Esophagus (tissue), 2 donors: ENCODE results near the gene NNAT. TPM values are rescaled to one million over a fixed set of nuclear protein-coding genes. Genes with fewer than 3 reads are reported as not detected.

Experiments used
- H3K27ac ChIP-seq, 2 donors: one replicate each; pipeline ENCODE4 v1.5.1; 2013; ENCODE audit warnings: low read depth in 2 of 2, mild to moderate bottlenecking in 2 of 2, inconsistent platforms in 1 of 2, low read length in 1 of 2, moderate library complexity in 1 of 2
- H3K27me3 ChIP-seq, 2 donors: one replicate each; pipeline ENCODE4 v1.6.1; 2013; ENCODE audit warnings: low read length in 2 of 2, control low read depth in 1 of 2, mild to moderate bottlenecking in 1 of 2; ENCODE audit not compliant: insufficient read depth in 2 of 2, control insufficient read depth in 1 of 2
- H3K36me3 ChIP-seq, 2 donors: one replicate each; pipeline ENCODE4 v1.6.1; 2013; ENCODE audit warnings: low read length in 1 of 2; ENCODE audit not compliant: control insufficient read depth in 2 of 2, insufficient read depth in 2 of 2
- H3K4me1 ChIP-seq, 2 donors: one replicate each; pipeline ENCODE4 v1.6.1; 2013; ENCODE audit warnings: low read length in 1 of 2; ENCODE audit not compliant: control insufficient read depth in 2 of 2, insufficient read depth in 2 of 2
- H3K4me3 ChIP-seq, 2 donors: one replicate each; pipeline ENCODE4 v1.5.1; 2013; ENCODE audit warnings: low read length in 2 of 2, mild to moderate bottlenecking in 2 of 2, low read depth in 1 of 2, moderate library complexity in 1 of 2
- H3K9me3 ChIP-seq, 2 donors: one replicate each; pipeline ENCODE4 v1.6.1; 2013; ENCODE audit warnings: mild to moderate bottlenecking in 2 of 2, low read depth in 1 of 2, low read length in 1 of 2, moderate library complexity in 1 of 2; ENCODE audit not compliant: control insufficient read depth in 2 of 2, insufficient read depth in 1 of 2
- WGBS, 2 donors: extraction: QIAGEN DNeasy Blood & Tissue Kit; methylation state at CpG; one replicate each; pipeline ENCODE4 v1.1.7; 2013; 5-methylcytosine and 5-hydroxymethylcytosine counted together
- polyA plus RNA-seq, 2 donors: library from polyadenylated mRNA; stranded (reverse); fragments of 200-250 nt; gene quantifications; one replicate each; pipeline ENCODE4 v1.2.3, GENCODE V29; 2013
- donor health status: healthy with polysubstance abuse.
- donor health status: Bipolar disorder and iron deficiency.

Gene NNAT
- polyA plus RNA-seq, 2 donors: 2.5 to 3.8 TPM

DNA sequence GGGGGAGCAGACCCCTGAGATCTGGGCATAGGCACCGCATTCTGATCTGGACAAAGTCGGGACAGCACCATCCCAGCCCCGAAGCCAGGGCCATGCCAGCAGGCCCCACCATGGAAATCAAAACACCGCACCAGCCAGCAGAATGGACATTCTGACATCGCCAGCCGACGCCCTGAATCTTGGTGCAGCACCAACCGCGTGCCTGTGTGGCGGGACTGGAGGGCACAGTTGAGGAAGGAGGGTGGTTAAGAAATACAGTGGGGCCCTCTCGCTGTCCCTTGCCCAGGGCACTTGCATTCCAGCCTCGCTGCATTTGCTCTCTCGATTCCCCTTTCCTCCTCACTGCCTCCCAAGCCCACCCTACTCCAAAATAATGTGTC lies 2.0 kb downstream of the NNAT start:
- H3K36me3 ChIP-seq: peaks cover 0 to 15% of the 10 kb centered on the region in 2 donors
- WGBS, 2 donors: 47 to 76% methylated on average over 13 of the region's 13 CpGs
- H3K4me3 ChIP-seq: no peak overlapping the region
- peaks cover 18 to 25% of the 10 kb centered on the region in 2 donors for H3K4me1 ChIP-seq
- H3K27ac ChIP-seq: peak overlapping the region in 1 of 2 donors; percentile 45
- H3K9me3 ChIP-seq: no peaks in the 10 kb centered on the region
- no peaks in the 10 kb centered on the region for H3K27me3 ChIP-seq

DNA sequence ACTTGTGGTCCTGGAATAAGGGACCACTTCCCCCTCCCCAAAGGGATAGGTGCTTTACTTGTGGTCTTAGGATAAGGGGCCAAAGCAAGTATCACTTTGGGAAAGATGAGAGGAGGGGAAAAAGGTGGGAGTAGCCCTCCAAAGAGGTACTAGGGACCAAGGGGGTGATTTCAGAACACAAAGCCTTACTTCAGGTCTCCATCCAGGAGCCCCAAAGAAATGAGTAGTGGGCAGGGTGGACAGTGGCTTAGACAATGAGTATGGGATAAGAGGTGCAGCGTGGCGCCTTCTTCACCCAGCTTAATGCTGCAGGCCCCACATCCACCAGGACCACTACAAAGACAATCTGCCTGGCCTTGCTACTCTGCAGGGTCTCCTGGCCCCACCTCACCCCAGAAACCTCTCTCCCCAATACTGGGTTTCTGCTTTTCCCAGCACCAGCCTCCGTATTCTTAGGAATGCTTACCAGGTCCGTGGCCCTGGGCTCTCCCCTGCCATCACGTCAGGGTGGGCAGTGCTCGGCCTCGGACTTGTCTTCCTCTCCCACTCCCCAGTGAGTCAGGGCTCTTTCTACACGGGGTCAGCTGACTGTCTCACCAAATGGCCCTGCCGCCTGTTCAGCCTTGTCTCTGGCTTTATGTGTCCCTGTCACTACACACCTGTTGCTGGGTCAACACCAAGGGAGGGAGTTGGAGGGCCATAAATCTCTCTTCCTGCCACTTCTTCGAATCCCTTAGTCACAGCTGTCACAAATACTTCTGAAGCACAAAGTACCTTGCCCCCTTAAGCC lies 3.1 kb downstream of the NNAT start:
- H3K9me3 ChIP-seq: no peaks in the 10 kb centered on the region
- H3K4me3 ChIP-seq: no peak overlapping the region
- H3K27me3 ChIP-seq: no peaks in the 10 kb centered on the region
- H3K4me1 ChIP-seq: peaks cover 18 to 29% of the 10 kb centered on the region in 2 donors
- 51 to 57% methylated on average over 10 of the region's 10 CpGs for WGBS, 2 donors
- H3K36me3 ChIP-seq: peaks cover 0 to 7% of the 10 kb centered on the region in 2 donors
- H3K27ac ChIP-seq: peak overlapping the region; percentile 30 to 80

DNA sequence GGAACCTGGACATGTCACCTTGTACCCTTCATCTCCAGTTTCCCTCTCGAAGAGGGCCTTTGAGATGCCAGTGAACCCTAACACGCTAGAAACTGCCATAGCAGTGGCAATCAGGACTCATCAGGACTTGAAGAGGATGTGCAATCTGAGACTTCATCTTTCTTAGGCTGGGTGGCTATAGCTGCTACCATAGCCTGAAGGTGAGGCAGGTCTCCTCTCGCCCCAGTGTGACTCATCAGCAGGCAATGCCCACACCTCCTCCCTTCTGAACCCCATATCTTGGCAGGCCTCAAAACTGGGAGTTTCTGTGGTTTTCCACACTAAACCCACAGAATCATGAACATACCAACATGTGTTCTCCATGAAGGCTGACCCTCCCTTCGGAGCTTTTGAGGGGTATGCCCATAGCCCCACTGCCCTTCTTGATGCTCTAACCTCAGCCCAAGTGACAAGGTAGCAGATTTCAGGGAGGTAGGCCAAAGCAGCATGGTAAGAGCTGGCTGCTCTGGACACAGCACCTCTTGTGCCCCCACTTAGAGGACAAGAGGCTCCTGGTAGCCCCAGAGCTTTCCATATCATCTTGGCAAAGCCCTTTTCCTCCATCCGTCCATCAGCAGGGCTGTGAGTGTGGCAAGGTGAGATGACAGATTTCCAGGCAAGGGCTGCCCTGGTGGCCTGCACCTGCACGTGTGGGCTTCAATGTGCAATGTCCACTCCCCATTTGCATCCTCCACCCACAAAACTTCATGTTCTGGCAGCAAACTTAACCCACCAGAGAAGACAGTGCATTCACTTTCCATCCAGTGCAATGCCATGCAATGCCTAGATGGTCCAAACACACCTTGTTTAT lies 4.0 kb downstream of the NNAT start:
- Histone ChIP-seq H3K9me3 (no peaks in the 10 kb centered on the region), H3K27ac (peak overlapping the region; percentile 66 to 80), H3K4me1 (peaks cover 14 to 32% of the 10 kb centered on the region in 2 donors), H3K4me3 (peak overlapping the region in 1 of 2 donors; percentile 79), H3K27me3 (no peaks in the 10 kb centered on the region), H3K36me3 (peaks cover 0 to 7% of the 10 kb centered on the region in 2 donors)
- 38 to 46% methylated on average over 6 of the region's 6 CpGs for WGBS, 2 donors

DNA sequence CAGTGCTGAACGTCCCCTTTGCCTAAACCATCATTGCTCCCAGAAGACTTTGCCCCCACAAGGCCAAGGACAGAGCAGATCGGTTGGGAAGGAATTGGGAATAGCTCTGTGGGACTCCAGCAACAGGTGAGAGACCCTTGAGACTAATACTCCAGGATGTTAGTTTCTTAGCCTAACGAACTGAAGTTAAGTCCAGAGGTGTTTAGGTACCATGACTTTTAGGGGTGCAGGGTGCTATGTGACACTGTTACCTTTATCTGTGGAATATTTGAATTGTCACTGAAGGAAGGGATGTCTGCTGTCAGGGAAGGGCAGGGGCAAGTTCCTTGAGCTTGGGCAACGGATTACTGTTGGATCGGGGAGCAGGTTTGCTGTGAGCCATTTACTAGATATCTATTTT lies 4.8 kb downstream of the NNAT start:
- 38 to 39% methylated on average over 5 of the region's 5 CpGs for WGBS, 2 donors
- H3K9me3 ChIP-seq: no peaks in the 10 kb centered on the region
- peaks cover 14 to 30% of the 10 kb centered on the region in 2 donors for H3K4me1 ChIP-seq
- H3K4me3 ChIP-seq: peak overlapping the region in 1 of 2 donors; percentile 79
- peak overlapping the region; percentile 71 to 95 for H3K27ac ChIP-seq
- peaks cover 0 to 7% of the 10 kb centered on the region in 2 donors for H3K36me3 ChIP-seq
- no peaks in the 10 kb centered on the region for H3K27me3 ChIP-seq

DNA sequence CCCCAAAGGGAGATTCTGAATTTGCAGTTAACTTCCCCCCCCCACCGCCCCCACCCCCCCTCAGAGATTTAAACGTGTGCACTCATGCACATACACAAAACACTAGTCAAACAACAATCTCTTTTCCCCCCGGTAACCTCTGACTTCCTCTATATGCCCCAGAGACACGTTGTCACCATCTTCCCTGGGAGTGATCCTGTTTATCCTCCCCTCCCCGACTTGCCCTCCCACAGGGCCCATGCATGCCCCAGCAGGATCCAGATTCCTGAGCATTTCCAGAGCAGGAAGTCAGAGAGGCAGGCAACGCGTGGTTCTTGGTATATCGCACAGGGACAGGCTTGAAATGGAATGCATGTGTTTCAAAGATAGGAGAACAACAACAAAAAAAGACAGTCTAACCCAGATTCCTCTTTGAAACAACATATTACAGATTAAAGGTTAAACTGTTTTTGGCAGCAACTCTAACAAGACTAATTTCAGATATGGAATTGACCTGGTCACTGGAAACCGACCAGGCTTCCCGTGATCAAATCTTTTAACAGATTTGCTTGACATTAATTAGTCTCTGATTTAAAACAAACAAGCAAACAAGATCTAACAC lies 5.3 kb downstream of the NNAT start:
- peaks cover 0 to 3% of the 10 kb centered on the region in 2 donors for H3K36me3 ChIP-seq
- peaks cover 14 to 30% of the 10 kb centered on the region in 2 donors for H3K4me1 ChIP-seq
- peak overlapping the region; percentile 95 to 96 for H3K27ac ChIP-seq
- H3K4me3 ChIP-seq: peak overlapping the region; percentile 79 to 99
- H3K9me3 ChIP-seq: no peaks in the 10 kb centered on the region
- WGBS, 2 donors: 4 to 6% methylated on average over 10 of the region's 10 CpGs
- no peaks in the 10 kb centered on the region for H3K27me3 ChIP-seq

DNA sequence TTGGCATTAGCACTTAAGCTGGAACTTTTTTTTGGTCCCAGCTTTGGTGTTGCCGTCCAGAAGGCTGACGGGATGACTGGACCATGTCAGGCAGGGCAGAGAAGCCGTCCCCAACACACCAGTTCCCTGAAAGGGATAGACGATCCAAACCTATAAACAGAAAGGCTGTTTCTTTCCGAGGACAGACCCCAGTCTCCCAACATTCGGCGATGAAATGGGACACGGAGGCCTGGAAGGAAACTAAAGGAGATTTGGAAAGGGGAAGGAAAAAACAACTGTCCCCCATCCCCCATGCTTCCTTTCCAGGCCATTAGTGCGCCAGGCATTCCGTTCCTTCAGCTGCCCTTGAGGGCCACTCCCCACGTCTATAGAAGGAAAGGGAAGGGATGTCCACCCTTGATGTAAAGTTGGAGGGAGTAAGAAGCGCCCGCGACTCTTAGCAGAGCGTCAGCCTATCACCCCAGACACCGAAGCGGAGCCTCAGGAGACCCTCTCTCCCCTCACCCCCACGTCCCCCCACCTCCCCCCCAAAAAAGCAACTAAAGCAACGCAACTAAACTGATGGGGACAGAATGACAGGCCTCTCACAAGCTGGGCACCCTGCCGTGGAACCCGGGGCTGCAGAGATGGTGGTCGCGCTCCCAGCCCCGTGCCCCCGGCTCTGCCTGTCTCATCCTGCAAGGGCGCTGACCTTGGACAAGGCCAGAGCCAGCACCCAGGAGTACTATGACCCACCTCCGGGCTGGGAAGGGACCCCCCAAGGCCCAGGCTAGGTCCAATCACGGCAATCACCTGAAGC lies 6.0 kb downstream of the NNAT start:
- Histone ChIP-seq H3K27me3 (no peaks in the 10 kb centered on the region), H3K4me3 (peak overlapping the region; percentile 79 to 99), H3K4me1 (peaks cover 11 to 30% of the 10 kb centered on the region in 2 donors), H3K9me3 (no peaks in the 10 kb centered on the region), H3K36me3 (peaks cover 0 to 2% of the 10 kb centered on the region in 2 donors), H3K27ac (peak overlapping the region; percentile 95 to 96)
- WGBS, 2 donors: 0 to 1% methylated on average over 28 of the region's 28 CpGs

DNA sequence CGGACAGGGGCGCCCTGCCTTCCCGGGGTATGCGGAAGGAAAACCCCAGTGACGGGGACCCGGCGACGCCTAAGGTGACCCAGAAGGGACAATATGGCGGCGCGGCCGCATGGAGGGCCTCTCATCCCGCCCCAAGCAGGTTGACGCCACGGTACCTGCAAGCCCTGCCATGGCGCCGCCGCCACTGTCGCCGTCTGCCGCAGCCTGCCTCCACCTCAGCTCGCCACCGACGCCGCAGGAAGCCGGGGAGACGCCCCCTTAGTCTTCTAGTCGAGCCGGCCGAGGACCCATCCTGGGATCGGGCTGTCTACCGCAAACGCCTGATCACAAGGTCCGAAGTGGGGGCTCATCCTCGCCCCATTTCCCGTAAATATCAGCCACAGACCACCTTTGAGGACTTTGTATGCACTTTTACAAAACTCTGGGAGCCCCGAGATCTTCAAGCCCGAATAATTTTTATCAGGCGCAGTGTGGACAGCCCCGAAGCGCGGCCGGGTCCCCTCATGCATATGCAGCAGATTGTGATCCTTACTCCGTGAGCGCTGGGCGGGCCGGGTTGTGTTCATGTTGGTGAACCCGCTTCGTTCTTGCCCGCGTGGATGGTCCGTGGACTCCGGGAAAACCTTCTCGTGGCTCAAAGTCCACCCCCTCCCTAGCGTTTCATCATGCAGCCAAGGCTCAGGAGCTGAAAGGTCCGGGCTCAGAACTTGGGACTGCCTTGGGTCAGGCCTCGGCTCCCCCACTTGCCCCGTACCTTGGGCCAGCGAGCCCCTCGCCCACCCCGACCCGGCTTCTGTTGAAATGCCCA lies 6.8 kb downstream of the NNAT start, which contains the start of gene BLCAP:
BLCAP (minus strand) TSS at position 239 of the 808 bp plus-strand sequence. CDS start 8,702 bp downstream, outside the sequence.
- Histone ChIP-seq H3K36me3 (peaks cover 0 to 2% of the 10 kb centered on the region in 2 donors), H3K4me3 (peak within 1 kb of the TSS; percentile 79 to 99), H3K27me3 (no peaks in the 10 kb centered on the region), H3K4me1 (peaks cover 8 to 26% of the 10 kb centered on the region in 2 donors), H3K9me3 (no peaks in the 10 kb centered on the region), H3K27ac (peak within 1 kb of the TSS; percentile 95 to 96)
- WGBS, 2 donors: 0 to 1% methylated on average over 54 to 62 of the region's 62 CpGs

DNA sequence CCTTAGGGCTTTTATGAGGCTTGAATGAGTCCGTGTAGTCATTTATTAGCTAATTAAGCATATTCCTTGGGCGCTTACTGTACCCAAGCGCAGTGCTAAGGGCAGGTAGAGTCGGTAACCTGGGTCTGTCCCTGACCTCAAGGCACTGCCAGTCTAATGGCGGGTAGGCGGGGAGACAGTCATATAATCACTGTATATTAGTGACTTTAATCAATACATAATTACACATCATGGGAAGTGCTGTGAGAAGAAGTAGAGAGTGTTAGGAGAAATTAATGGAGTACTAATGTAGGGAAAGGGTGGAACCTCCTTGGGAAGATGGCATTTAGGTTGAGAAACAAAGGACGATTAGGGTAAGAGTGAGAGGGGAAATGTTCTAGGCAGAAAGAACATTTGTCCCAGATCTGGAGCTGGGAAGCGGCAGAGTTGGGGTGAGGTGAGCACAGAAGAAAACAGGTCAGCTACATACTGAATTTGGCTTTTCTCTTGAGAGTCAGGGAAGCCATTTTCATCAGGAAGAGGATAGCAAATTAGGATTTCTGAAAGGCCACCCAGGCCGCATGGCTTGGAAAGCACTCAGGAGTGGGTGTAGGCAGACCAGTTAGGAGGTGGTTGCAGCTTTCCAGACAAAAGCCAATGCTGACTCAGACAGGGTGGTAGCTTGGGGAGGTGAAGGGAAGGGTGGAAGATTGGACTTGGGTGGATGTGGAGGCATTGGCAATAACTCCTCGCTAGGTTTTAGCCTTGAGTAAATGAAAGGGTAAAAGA lies 7.6 kb downstream of the NNAT start:
- Histone ChIP-seq H3K36me3 (no peaks in the 10 kb centered on the region), H3K4me1 (peaks cover 8 to 23% of the 10 kb centered on the region in 2 donors), H3K27ac (peak overlapping the region; percentile 95 to 96), H3K4me3 (peak overlapping the region; percentile 79 to 99), H3K9me3 (no peaks in the 10 kb centered on the region), H3K27me3 (no peaks in the 10 kb centered on the region)
- 37 to 40% methylated on average over 10 of the region's 10 CpGs for WGBS, 2 donors
